Left ventricle myocardium superior (tissue), 1 donor: ENCODE measurements around the gene DOCK10. TPM values are rescaled to one million over a fixed set of nuclear protein-coding genes. Genes with fewer than 3 reads are reported as not detected.
"Not testable (repeated sequence)": the region's sequence is repeated elsewhere in the genome, so short reads cannot be mapped to it uniquely, and the experiment has no call there.

Source experiments
- ATAC-seq: fragments of 200-7000 bp; cut with Tn5 transposase; one replicate; pipeline ENCODE4 v1.9.1; 2020; ENCODE audit warnings: mild to moderate bottlenecking, moderate library complexity
- DNase-seq: peaks from one replicate; pipeline ENCODE4 v3.0.0-alpha.2; 2020
- intact Hi-C: fragments of 100-400 bp; cut with micrococcal nuclease; formaldehyde crosslinking; loops from one replicate; pipeline ENCODE4 v1.11.0; 2022
- total RNA-seq: library from RNA; stranded (reverse); fragmentation: NEBNext Ultra II Directional; extraction: Animal tissue kit (Norgen Biotek cat#: 25700); gene quantifications from one replicate; pipeline ENCODE4 v1.2.1, GENCODE V29; 2021
- donor health status: DM: no; HTN: yes; CAD: no; lungs with severe emphysema.

DOCK10 gene
- total RNA-seq, 1 donor from 2014 or later = 2.3 TPM

DNA sequence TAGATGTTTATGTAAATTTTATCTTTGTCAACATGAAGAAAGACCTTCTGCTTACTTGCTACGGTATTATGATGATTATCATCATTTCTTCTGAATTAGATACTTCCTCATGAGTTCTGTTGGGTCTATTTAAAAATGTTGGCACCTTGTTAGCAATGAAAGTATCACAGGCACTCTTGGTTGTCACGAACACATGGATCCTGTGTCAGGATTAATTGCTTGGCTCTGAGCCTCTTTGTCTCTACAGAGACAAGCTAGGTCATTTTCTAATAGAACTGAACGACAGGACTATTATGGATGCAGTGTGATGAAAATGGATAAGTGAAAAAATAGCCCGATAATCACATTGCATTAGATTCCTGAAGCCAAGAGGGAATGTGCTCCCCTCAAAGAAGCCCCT lies 110.3 kb downstream of the DOCK10 start:
- intact Hi-C loops = no loop called here
- no peak for DNase-seq
- ATAC-seq = no peak

DNA sequence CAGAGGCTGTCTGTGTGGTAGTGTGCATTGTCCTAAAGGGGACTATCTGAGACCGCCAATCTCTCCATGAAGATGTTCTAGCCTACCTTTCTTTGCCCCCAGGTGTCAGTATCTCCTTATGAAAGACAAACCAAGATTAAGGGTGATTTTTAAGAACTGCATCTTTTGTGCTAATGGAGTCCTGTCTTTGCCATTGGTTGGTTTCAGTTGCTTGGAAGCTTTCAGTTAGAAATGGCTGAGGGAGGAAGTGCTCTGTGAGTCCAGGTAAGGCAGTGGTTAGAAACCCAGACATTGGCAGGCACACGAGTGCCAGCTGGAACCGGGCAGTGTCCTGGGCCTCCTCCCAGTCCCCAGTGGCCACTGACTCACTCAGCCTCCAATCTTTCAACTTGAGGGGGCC lies 111.3 kb downstream of the DOCK10 start:
- no peak for ATAC-seq
- intact Hi-C loops = no loop called here

GRCh38 chr2:224930124-224930523 lies 112.1 kb downstream of the DOCK10 start:
- ATAC-seq (no peak), DNase-seq (no peak)
- intact Hi-C loops = no loop called here

More for the DNA sequence above, 111.3 kb downstream of the DOCK10 start:
- DNase-seq = no peak

- intact Hi-C loops = no loop called here
- DNase-seq (no peak), ATAC-seq (no peak)
Observed at GRCh38 chr2:224929512-224929911, 112.8 kb downstream of the DOCK10 start.

GRCh38 chr2:224927646-224928173 lies 114.6 kb downstream of the DOCK10 start:
- DNase-seq = no peak
- peak; percentile 19 for ATAC-seq
- intact Hi-C loops = no loop called here

GRCh38 chr2:224927011-224927410 lies 115.3 kb downstream of the DOCK10 start:
- DNase-seq (no peak), ATAC-seq (no peak)
- intact Hi-C loops = no loop called here

DNA sequence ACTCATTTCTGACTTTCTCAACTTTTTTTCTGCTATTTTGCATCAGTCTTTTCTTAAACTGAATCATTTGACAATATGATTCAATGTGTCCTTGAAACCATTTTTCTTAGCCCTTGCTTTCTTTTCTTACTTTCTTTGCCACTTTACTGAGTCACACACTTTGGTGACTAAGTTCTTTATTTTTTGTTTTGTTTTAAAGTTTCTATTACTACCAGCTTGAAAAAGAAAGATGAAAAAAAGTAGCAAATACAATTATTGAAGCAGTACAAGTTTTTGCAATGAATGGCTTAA lies 116.5 kb downstream of the DOCK10 start:
- intact Hi-C loops = no loop called here
- no peak for DNase-seq
- ATAC-seq = no peak

DNA sequence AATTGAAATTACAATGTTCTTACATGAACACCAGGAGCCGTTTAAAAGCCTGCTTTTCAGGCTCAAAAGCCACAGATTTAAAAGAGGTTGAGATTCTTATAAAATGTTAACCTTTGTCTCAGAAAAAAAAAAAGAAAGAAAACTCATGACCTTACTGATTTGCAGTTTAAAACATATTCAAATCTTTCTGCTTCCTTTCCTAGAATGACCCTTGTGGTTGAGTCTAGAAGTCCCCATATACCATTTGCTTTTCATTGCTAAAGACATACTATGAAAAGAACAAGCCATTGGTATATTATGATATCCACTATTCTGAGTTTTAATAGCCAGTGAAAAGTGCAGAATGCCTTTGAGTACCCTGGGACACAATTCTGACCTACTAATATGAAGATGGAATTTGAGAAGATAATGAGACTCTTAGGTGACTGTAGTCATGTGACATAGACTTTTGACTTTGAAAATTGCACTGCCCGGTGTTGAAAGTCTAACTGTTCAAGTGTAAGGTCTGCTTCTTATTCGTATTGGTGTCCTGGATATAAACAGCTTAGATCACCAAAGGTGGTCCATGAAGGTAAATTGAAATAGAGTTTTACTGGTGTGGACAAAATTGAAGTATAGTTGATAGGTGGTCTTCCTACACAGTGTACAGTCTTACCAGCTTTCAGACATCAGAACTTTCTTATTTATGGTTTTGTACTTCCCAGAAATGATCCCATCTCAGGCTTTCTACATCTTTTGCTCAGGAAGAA lies 117.0 kb downstream of the DOCK10 start:
- intact Hi-C loops = no loop called here
- DNase-seq = no peak
- no peak for ATAC-seq

DNA sequence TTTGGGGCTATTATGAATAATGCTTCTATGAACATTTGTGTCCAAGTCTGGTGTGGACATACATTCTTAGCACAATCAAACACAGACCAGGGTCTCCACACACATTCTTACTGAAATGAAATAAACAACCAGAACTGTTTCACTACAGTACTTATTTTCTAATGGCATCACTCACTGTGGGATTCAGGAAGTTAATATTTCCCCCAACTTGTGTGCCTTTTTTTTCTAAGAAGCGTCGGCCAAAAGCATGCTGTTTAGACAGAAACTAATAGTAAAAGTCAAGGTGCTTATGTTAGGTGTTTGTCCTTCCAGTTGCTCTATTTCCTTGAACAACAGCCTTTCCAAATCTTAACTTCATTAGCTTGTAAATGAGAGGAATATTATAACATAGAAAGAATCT lies 117.6 kb downstream of the DOCK10 start:
- DNase-seq = no peak
- no peak for ATAC-seq
- intact Hi-C loops = no loop called here

DNA sequence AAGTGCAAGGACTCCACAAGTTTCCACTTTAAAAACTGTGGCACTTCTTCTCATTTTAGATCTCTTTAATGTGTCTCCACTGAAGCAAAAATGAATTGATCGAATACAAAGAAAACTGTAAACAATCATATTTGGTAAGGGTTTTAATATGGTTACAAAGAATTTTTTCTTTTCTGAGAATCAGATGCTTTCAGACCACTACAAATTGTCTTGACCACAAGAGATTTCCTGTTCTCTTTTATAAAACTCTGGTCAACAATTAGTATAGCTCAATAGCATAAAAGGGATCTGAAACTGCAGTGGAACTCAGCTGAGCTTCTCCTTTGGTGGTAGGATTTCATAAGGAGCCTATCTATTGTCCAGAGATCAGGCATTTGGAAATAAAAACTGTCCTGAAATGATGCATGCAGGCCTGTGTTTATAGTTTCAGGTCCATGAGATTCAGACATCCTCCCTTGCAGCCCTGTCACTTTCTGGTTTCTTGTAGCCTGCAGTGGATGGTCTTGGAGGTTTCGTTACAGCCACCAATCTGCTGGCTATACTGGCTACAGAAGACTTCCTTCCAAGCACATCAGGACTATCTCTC lies 120.0 kb downstream of the DOCK10 start:
- intact Hi-C loops = no loop called here
- DNase-seq = no peak
- ATAC-seq = peak; percentile 35

DNA sequence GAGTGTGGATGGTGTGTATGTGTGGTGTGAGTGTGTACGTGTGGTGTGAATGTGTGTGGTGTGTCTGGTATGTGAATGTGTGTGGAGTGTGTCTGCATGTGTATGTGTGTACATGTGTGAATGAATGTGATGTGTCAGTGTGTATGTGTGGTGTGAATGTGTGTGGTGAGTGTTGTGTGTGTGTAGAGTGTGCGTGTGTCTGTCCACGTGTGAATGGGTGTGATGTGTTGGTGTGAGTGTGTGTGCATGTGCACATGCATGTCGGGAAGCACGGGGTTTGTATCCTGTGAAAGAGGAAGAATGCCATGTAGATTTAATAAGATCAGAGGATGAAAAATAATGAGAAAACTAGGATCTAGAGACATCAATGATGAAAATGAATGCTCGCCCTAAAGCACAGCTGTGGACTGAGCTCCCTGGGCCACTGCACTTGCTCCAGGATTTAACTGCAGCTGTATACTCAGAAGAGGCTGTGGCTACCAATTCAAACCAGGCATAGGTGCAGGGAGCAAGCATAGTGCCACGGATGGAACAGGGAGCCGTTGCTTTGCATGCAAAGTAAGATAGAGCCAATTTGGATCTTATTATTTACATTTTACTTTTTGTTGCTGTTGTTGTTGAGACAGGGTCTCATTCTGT lies 122.7 kb downstream of the DOCK10 start:
- no peak for ATAC-seq
- intact Hi-C loops = no loop called here
- DNase-seq = no peak

GRCh38 chr2:224918626-224919471 lies 123.4 kb downstream of the DOCK10 start:
- ATAC-seq (no peak), DNase-seq (no peak)
- intact Hi-C loops = no loop called here

DNA sequence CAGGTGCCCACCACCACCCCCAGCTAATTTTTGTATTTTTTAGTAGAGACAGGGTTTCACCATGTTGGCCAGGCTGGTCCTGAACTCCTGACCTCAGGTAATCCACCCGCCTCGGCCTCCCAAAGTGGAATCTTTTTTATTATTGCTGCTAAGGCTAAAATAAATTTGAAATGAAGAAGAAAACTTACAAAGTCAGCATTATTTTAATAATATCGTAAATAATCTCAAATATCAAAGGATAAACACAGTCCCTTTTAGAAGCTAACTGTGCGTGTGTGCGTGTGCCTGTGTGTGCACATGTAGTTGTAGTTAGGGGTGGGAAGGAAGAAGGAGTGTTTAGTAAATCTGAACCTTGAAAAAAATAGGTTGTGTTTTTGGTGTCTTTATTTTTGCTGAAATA lies 125.0 kb downstream of the DOCK10 start:
- DNase-seq, ATAC-seq, intact Hi-C loops: not testable (repeated sequence)

DNA sequence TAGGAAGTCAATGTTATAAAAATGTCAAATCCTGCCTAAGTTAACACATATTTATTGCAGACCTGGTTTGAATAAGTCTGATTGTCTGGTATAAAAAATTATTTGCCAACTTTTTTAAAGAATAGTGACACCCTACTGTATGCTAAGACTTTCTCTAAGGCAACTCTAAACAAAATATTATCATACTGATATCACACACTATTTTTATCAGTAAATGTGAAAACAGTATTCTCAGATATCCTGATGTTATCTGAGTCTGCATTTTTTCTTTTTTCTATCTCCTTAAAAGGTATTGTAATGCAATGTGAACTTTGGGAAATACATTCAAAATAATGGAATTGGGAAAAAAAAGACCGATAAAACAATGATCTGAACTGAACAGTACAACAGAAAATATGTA lies 127.1 kb downstream of the DOCK10 start:
- DNase-seq = no peak
- intact Hi-C loops = no loop called here
- ATAC-seq = no peak

- peak; percentile 81 for ATAC-seq
- DNase-seq = no peak
- intact Hi-C loops = no loop called here
Observed at GRCh38 chr2:224910574-224910925, 131.7 kb downstream of the DOCK10 start.

DNA sequence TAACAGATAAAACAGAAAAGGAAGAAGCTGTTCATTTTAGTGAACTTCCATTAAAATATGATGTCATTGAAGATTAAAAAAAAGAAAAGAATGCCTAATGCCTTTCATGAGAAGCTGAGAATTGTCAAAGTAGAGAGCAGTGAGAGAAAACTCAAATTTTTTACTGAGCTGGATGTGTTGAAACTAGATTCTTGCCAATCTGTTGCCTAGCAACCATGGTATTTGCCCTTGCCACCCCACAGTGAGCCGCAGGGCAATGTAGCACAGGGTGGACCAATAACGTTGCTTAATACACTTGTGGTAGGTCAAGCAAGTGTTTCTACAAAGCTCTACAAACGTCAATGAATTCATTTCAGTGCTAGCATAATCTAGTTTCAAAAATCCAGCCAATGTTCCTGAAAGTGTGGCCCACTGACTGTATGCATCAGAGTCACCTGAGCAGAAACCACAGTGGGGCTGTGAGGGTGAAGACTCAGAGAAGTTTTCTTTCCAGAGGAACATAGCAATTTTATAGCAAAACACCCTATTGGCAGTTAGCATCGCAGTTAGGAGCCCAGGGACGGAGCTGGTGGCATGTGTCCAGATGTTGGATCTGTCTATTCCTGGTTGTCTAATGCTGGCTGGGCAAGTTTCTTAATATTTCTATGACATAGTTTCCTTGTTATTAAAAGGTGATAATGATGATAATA lies 132.2 kb downstream of the DOCK10 start:
- ATAC-seq = peak; percentile 85

GRCh38 chr2:224908818-224909217 lies 133.4 kb downstream of the DOCK10 start:
- no peak for ATAC-seq
- DNase-seq = no peak
- intact Hi-C loops = no loop called here

More for the DNA sequence above, 132.2 kb downstream of the DOCK10 start:
- DNase-seq = peak; percentile 69
- intact Hi-C loops = no loop called here

DNA sequence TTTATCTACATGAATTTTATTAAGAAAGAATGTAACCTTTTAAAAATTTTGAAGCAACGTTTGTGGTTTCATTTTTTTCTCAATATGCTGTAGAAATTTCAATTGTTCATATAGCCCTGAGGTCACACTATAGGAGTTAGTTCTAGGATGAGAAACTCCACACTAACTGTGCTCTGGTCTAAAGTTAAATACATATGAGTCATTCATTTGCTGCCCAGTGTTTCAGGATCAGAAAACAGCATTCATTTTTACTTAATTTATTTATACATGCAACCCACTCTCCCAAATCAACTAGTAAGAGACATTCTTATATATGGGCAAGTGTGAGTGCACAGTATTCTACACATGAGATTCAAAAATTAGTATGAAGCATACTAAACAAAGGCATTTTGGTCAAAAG lies 137.9 kb downstream of the DOCK10 start:
- ATAC-seq (no peak), DNase-seq (no peak)
- intact Hi-C loops = no loop called here

DNA sequence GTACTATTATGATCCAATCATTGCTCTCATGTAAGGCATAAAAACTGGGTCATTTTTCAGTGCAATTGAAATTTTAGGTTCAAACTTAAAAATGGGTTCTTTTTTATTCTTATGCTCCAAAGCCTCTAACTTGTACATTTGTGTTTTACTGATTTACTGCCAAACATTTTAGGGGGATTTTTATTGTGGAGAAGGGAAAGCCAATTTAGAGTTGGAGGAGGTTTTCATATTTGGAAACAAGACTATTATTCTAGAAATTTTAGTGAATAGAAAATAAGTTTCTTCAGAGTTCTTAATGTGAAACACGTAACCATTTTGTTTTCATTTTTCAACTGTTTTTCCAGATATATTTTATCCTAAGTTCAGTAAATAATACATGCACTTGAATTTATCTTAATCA lies 138.6 kb downstream of the DOCK10 start:
- ATAC-seq (no peak), DNase-seq (no peak)
- intact Hi-C loops = no loop called here
